Keratinocyte (primary cell): ENCODE results near the gene CDH22.

ENCODE experiments used
- CTCF ChIP-seq, 3 experiments: IDR thresholded peaks in 1 of 3; conservative IDR thresholded peaks in 1 of 3; optimal IDR thresholded peaks in 1 of 3; 2 replicates in 2 of 3; 3 replicates in 1 of 3; pipeline versions ENCODE3 to v1.5.1; 2011; ENCODE audit warnings: low read length in 3 of 3, mild to moderate bottlenecking in 3 of 3, moderate library complexity in 2 of 3, control low read depth in 1 of 3, inconsistent platforms in 1 of 3; ENCODE audit not compliant: insufficient read depth in 2 of 3; ENCODE audit errors: extremely low read depth in 1 of 3
- EZH2 ChIP-seq: IDR thresholded peaks from one replicate; pipeline ENCODE4 v1.6.1; 2012; ENCODE audit warnings: inconsistent platforms, mild to moderate bottlenecking, low read length, moderate library complexity

GRCh38 chr20:46227272-46227767, 81.0 kb downstream of the CDH22 start:
- TF ChIP-seq CTCF (optimal IDR thresholded peaks at IDR 0.05 in 1 of 3, IDR thresholded peaks at IDR 0.05 in 1 of 3, conservative IDR thresholded peaks at IDR 0.05 in 1 of 3; ENCODE audit: extremely low read depth in 1 of 3, insufficient read depth in 2 of 3, low read length in 3 of 3), result no peak
- no peak for TF ChIP-seq EZH2
